ENCODE data around the gene B4GALNT1.
A peak's percentile ranks its signal among the peaks of the same experiment; 100 is the strongest.

Gene B4GALNT1

GRCh38 chr12:57629897-57630471, 3.0 kb downstream of the B4GALNT1 start:
- TF ChIP-seq CTCF (IDR thresholded peaks at IDR 0.05; ENCODE audit: low read depth, low read length, missing control alignments) = no peak
- H3K36me3 ChIP-seq (replicated peaks) = no peaks in the 10 kb centered on the region
- no peak for DNase-seq
- H3K27me3 ChIP-seq (replicated peaks) = peaks cover 18% of the 10 kb centered on the region
- in situ Hi-C loops (cut with HindIII; ENCODE audit: low pct_ligation_motif_present, low sequenced_read_pairs) = no loop called here
- no peak overlapping the region for H3K27ac ChIP-seq
- H3K4me3 ChIP-seq (ENCODE audit: low read depth, low read length) = no peak overlapping the region

GRCh38 chr12:57628280-57629191, 4.5 kb downstream of the B4GALNT1 start:
- H3K27ac ChIP-seq = no peak overlapping the region
- H3K27me3 ChIP-seq (replicated peaks) = peaks cover 23% of the 10 kb centered on the region
- H3K4me3 ChIP-seq (ENCODE audit: low read depth, low read length) = no peak overlapping the region
- in situ Hi-C loops (cut with HindIII; ENCODE audit: low pct_ligation_motif_present, low sequenced_read_pairs) = no loop called here
- H3K36me3 ChIP-seq (replicated peaks) = no peaks in the 10 kb centered on the region
- no peak for TF ChIP-seq CTCF (IDR thresholded peaks at IDR 0.05; ENCODE audit: low read depth, low read length, missing control alignments)
- no peak for DNase-seq

- no peaks in the 10 kb centered on the region for H3K36me3 ChIP-seq (replicated peaks)
- no peak for DNase-seq
- in situ Hi-C loops (cut with HindIII; ENCODE audit: low pct_ligation_motif_present, low sequenced_read_pairs) = no loop called here
- peaks cover 23% of the 10 kb centered on the region for H3K27me3 ChIP-seq (replicated peaks)
- TF ChIP-seq CTCF (IDR thresholded peaks at IDR 0.05; ENCODE audit: low read depth, low read length, missing control alignments) = peak; percentile 33
- no peak overlapping the region for H3K4me3 ChIP-seq (ENCODE audit: low read depth, low read length)
- no peak overlapping the region for H3K27ac ChIP-seq
Observed at GRCh38 chr12:57627501-57628279, 5.3 kb downstream of the B4GALNT1 start.

GRCh38 chr12:57626921-57627445, 6.0 kb downstream of the B4GALNT1 start:
- in situ Hi-C loops (cut with HindIII; ENCODE audit: low pct_ligation_motif_present, low sequenced_read_pairs) = no loop called here
- Histone ChIP-seq H3K27ac (no peak overlapping the region), H3K36me3 (replicated peaks) (no peaks in the 10 kb centered on the region), H3K27me3 (replicated peaks) (peaks cover 25% of the 10 kb centered on the region), H3K4me3 (ENCODE audit: low read depth, low read length) (no peak overlapping the region)
- no peak for DNase-seq
- no peak for TF ChIP-seq CTCF (IDR thresholded peaks at IDR 0.05; ENCODE audit: low read depth, low read length, missing control alignments)

GRCh38 chr12:57626111-57626920, 6.7 kb downstream of the B4GALNT1 start:
- H3K27ac ChIP-seq = no peak overlapping the region
- no peak for TF ChIP-seq CTCF (IDR thresholded peaks at IDR 0.05; ENCODE audit: low read depth, low read length, missing control alignments)
- H3K4me3 ChIP-seq (ENCODE audit: low read depth, low read length) = no peak overlapping the region
- H3K27me3 ChIP-seq (replicated peaks) = peaks cover 25% of the 10 kb centered on the region
- in situ Hi-C loops (cut with HindIII; ENCODE audit: low pct_ligation_motif_present, low sequenced_read_pairs) = no loop called here
- DNase-seq = no peak
- H3K36me3 ChIP-seq (replicated peaks) = no peaks in the 10 kb centered on the region
